SK-N-SH (cell line): ENCODE measurements around the gene PIH1D2.

Experiments used
- CHD2 ChIP-seq: fragments of 150-350 bp; IDR thresholded peaks from 2 replicates; pipeline ENCODE4 v1.6.1; 2018; ENCODE audit warnings: low read length; ENCODE audit not compliant: partially characterized antibody
- RCOR1 ChIP-seq: fragments of 150-350 bp; IDR thresholded peaks from 2 replicates; pipeline ENCODE4 v1.6.1; 2017; ENCODE audit warnings: antibody characterized with exemption, low read length
- RFX5 ChIP-seq: IDR thresholded peaks from 2 replicates; pipeline ENCODE4 v1.6.1; 2012; ENCODE audit warnings: mild to moderate bottlenecking, improper control_type of control experiment, low read length
- SMC3 ChIP-seq: IDR thresholded peaks from 2 replicates; pipeline ENCODE4 v1.6.1; 2012; ENCODE audit warnings: low read depth, low read length, improper control_type of control experiment
- TF ChIP-seq, protein P1 (sequence below): fragments of 200-600 bp; sonication (generic); IDR thresholded peaks from 2 replicates; pipeline ENCODE4 v1.6.1; 2017; ENCODE audit warnings: antibody characterized with exemption, mild to moderate bottlenecking, moderate library complexity
- TF ChIP-seq, protein P2 (sequence below): IDR thresholded peaks from 2 replicates; pipeline ENCODE4 v1.4.0; 2012; ENCODE audit warnings: low read depth, borderline replicate concordance

DNA sequence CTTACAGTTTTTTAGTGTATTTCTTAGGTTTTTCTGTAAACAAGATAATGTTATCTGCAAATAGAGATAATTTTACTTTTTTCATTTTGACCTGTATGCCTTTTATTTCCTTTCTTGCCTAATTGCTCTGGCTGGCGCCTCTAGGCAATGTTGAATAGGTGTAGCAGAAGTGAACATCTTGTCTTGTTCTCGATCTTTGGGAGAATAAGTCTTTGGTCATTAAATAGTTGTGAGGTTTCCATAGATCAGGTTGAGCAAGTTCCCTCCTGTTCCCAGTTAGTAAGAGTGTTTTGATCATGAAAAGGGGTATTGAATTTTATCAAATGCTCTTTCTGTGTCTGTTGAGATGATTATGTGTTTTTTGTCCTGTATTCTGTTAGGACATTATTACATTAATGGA is 24.0 kb downstream of the PIH1D2 start:
- no peak for TF ChIP-seq CHD2
- no peak for TF ChIP-seq RFX5
- TF ChIP-seq, protein P1, sequence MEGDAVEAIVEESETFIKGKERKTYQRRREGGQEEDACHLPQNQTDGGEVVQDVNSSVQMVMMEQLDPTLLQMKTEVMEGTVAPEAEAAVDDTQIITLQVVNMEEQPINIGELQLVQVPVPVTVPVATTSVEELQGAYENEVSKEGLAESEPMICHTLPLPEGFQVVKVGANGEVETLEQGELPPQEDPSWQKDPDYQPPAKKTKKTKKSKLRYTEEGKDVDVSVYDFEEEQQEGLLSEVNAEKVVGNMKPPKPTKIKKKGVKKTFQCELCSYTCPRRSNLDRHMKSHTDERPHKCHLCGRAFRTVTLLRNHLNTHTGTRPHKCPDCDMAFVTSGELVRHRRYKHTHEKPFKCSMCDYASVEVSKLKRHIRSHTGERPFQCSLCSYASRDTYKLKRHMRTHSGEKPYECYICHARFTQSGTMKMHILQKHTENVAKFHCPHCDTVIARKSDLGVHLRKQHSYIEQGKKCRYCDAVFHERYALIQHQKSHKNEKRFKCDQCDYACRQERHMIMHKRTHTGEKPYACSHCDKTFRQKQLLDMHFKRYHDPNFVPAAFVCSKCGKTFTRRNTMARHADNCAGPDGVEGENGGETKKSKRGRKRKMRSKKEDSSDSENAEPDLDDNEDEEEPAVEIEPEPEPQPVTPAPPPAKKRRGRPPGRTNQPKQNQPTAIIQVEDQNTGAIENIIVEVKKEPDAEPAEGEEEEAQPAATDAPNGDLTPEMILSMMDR: no peak
- TF ChIP-seq, protein P2, sequence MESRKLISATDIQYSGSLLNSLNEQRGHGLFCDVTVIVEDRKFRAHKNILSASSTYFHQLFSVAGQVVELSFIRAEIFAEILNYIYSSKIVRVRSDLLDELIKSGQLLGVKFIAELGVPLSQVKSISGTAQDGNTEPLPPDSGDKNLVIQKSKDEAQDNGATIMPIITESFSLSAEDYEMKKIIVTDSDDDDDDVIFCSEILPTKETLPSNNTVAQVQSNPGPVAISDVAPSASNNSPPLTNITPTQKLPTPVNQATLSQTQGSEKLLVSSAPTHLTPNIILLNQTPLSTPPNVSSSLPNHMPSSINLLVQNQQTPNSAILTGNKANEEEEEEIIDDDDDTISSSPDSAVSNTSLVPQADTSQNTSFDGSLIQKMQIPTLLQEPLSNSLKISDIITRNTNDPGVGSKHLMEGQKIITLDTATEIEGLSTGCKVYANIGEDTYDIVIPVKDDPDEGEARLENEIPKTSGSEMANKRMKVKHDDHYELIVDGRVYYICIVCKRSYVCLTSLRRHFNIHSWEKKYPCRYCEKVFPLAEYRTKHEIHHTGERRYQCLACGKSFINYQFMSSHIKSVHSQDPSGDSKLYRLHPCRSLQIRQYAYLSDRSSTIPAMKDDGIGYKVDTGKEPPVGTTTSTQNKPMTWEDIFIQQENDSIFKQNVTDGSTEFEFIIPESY: no peak
- TF ChIP-seq RCOR1: no peak
- no peak for TF ChIP-seq SMC3
